Activated CD4-positive, alpha-beta T cell treated with anti-CD3 and anti-CD28 coated beads for 24 hours (primary cell): ENCODE results near the gene COX7B2.

Source experiments
- DNase-seq, 2 donors: peaks; one replicate each; pipeline ENCODE4 v3.0.0-alpha.2; 2020; ENCODE audit warnings: low read depth in 2 of 2

Gene COX7B2

DNA sequence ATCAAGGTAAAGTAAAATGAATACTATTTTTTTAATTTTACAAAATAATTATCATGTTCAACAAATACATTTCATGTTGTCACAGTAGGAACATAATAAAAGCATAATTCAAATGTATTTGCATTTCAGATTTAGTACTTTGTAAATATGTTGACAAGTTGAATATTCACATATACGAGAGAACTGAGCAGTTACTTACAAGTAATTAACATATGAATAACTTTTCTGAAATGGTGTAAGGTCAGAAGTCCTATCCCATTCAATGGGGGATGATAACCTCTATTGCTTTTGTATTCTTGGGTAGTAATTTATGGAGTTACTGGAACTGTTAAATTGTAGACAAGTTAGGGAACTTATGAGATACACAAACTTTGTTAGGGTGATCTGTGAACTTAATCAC lies 191.1 kb downstream of the COX7B2 start:
- no peak for DNase-seq

DNA sequence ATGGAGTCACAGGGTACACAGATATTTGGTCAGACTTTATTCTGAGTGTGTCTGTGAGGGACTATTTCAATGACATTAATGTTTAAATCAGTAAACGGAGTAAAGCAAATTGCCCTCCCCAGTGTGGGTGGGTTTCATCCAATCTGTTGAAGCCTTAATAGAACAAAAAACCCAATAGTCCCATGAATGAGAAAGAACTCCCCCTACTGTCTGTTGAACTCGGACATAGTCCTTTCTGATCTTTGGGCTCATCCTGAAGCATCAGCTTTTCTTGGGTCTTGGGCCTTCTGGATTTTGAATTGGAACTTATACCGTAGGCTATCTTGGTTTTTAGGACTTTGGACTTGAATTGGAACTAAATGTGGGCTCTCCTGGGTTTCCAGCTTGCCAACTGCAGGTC lies 193.6 kb downstream of the COX7B2 start:
- no peak for DNase-seq

DNA sequence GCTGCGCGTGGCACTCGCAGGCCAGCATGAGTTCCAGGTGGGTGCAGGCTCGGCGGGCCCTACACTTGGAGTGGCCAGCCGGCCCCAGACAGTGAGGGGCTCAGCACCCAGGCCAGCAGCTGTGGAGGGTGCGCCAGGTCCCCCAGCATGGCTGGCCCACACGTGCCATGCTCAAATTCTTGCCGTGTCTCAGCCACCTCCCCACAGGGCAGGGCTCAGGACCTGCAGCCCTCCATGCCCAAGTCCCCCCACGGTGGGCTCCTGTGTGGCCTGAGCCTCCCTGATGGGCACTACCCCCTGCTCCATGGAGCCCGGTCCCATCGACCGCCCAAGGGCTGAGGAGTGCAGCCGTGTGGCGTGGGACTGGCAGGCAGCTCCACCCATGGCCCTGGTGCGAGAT lies 210.2 kb downstream of the COX7B2 start:
- DNase-seq = no peak
